ENCODE data around the gene ITGAE. TPM values are rescaled to one million over a fixed set of nuclear protein-coding genes. Genes with fewer than 3 reads are reported as not detected.
A peak's percentile ranks its signal among the peaks of the same experiment; 100 is the strongest.
"Not testable (repeated sequence)": the region's sequence is repeated elsewhere in the genome, so short reads cannot be mapped to it uniquely, and the experiment has no call there.

The ITGAE gene, protein sequence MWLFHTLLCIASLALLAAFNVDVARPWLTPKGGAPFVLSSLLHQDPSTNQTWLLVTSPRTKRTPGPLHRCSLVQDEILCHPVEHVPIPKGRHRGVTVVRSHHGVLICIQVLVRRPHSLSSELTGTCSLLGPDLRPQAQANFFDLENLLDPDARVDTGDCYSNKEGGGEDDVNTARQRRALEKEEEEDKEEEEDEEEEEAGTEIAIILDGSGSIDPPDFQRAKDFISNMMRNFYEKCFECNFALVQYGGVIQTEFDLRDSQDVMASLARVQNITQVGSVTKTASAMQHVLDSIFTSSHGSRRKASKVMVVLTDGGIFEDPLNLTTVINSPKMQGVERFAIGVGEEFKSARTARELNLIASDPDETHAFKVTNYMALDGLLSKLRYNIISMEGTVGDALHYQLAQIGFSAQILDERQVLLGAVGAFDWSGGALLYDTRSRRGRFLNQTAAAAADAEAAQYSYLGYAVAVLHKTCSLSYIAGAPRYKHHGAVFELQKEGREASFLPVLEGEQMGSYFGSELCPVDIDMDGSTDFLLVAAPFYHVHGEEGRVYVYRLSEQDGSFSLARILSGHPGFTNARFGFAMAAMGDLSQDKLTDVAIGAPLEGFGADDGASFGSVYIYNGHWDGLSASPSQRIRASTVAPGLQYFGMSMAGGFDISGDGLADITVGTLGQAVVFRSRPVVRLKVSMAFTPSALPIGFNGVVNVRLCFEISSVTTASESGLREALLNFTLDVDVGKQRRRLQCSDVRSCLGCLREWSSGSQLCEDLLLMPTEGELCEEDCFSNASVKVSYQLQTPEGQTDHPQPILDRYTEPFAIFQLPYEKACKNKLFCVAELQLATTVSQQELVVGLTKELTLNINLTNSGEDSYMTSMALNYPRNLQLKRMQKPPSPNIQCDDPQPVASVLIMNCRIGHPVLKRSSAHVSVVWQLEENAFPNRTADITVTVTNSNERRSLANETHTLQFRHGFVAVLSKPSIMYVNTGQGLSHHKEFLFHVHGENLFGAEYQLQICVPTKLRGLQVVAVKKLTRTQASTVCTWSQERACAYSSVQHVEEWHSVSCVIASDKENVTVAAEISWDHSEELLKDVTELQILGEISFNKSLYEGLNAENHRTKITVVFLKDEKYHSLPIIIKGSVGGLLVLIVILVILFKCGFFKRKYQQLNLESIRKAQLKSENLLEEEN
- 39.9 TPM for polyA plus RNA-seq (2013, experiment 1 of 2; ENCODE audit: insufficient read length)
- 21.4 TPM for polyA plus RNA-seq (2013, experiment 2 of 2; ENCODE audit: insufficient read length)

GRCh38 chr17:3800362-3801271, at the start of gene ITGAE:
Gene ITGAE, minus strand, starts transcription at chr17:3801188. Its CDS starts 44 bp downstream, at chr17:3801144.
- no peak for DNase-seq

DNA sequence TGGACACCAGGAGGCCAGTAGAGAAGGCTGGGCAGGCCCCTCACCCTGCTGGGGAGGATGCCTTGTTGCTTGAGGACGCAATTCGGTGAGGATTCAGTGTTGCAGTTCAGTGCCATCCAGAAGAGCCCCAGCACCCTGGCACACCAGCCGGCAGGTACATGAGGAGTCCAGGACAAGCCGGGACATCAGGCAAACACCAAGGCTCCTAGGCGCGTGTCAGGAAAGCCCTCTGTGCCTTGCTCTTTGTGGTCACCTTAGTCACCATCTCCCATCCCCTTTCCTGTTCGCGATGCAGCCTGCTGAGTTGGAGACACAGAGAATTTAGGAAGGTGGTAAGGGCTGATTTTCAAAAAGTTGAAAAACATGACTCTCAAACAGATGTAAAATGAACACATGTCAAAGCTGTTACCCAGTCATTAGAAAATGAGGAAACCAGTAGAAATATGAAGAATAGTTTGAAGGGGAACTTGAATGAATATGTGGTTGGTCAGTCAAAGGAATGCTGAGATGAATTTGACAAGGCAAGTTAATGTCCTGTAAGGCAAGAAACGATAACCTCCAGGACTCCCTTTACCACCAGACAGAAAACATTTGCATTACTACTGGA, 47.3 kb upstream of the ITGAE start:
- no peak for DNase-seq

DNA sequence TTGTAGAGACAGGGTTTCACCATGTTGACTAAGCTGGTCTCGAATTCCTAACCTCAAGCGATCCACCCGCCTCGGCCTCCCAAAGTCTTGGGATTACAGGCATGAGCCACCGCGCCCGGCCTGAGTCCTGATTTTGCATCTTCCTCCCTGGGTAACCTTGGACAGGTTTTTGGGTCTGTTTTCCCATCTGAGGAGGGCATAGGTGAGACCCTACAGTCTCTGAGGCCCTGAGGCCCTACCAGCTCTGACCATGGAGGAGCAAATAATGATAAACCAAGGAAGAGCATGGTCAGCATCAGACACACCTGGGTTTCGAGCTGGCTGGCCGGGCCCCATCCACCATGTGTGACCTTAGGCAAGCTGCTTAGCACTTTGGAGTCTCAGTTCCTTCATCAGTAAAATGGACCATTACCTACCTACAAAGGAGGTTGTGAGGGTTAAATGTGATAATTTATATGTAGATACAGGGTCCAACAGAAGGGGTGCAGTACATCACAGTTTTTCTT, 46.2 kb upstream of the ITGAE start:
- no peak for DNase-seq

DNA sequence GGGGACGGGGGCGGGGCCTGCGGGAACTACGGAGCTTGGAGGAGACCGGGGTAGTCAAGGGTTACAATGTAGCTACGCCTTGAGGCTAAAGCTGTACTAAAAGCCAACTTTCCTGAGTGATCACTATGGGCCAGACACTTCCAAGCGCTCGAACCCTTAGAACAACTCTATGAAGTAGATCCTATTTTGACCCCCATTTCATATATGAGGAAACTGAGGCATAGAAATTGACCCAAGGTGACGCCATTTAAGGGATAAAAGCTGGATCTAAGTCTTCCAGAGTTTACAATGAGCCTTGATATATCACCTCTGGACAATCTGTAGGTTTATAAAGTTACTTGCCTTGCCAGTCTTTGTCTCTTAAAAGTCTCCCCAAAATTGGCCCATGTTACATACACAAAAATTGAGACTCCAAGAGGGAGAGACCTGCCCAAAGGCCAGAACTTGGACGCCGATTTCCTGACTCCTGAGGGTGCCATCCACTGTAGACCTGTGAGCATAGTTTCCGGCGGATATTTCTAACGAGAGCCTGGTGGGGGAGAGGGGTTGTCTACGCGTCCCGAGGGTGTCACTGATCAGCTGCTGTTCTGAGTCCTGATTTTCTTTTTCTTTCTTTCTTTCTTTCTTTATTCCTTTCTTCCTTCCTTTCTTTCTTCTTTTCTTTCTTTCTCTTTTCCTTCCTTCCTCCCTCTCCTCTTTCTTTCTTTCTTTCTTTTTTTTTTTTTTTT, 45.6 kb upstream of the ITGAE start:
- no peak for DNase-seq

DNA sequence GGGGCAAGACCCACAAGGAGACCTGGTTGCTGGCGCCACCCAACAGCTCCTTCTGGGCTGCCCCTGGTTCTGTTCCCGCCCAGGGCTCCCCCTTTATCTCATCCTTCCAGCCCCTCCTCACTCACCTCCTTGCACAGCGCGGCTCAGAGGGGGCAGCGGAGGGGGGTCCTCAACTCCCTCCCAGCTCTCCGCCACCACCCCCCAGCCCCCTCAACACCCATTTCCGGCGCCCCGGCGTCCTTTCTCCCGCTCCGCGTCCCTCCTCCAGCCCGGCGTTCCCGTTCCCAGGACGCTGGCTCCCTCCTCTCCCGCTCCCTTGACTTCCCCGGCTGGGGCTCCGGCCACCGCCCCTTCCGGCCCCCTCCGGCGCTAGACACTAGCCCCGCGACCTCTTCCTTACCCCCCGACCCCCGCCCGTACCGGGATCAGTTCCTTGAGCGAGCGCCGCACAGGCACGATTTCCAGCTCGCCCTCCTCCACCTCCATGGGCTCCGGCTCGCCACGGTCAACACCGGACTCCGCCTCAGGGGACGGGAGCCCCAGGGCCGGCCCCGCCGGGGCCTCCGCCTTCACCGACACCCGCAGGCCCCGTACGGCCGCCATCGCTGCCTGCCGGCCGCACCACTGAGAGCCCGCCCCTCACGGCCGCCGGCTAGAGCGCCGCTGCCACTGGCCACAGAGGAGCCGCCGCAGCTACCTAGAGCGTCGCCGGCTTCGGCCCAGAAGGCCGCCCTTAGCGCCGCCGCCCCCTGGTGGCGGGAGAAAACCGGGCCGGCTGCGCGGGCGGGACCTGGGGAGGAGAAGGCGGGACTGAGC, 44.8 kb upstream of the ITGAE start, which contains the start of gene NCBP3:
Gene NCBP3 (minus strand): TSS at position 626 of the 816 bp plus-strand sequence. CDS start 23 bp downstream, at position 603.
- DNase-seq: peak; percentile 88

DNA sequence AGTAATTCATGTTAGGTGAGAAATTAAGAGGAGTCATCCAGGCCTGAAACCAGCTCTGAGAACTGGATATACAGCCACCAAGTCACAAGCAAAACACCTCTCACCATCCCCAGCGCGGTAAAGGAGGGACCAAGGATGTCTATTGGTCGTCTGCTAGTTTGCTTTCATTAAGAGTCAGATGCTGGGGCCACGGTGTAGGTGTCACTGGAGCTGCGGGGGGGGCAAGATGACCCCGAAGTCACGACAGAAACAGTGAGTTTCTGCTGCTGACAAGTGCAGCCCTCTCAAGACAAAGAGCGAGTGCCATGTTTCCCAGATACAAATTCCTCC, 44.3 kb upstream of the ITGAE start:
- no peak for DNase-seq

GRCh38 chr17:3844556-3844955, 43.6 kb upstream of the ITGAE start:
- not testable (repeated sequence) for DNase-seq

- DNase-seq: peak; percentile 19
Measured at GRCh38 chr17:3843935-3844516, 43.0 kb upstream of the ITGAE start.

GRCh38 chr17:3838206-3838605, 37.2 kb upstream of the ITGAE start:
- DNase-seq: no peak

DNA sequence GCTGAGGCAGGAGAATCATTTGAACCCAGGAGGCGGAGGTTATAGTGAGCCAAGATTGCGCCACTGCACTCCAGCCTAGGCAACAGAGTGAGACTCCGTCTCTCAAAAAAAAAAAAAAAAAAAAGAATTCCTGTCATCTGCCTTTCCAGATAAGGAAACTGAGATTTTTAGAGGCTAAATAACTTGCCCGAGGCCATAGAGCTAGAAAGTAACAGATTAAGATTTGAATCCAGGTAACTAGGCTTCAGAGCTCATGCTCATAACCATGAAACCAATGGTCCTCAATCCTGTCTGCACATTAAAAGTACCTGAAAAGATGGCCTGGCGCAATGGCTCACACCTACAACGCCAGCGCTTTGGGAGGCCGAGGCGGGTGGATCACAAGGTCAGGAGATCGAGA, 35.6 kb upstream of the ITGAE start:
- DNase-seq: no peak

- DNase-seq: no peak
Measured at GRCh38 chr17:3835410-3836229, 34.6 kb upstream of the ITGAE start.

DNA sequence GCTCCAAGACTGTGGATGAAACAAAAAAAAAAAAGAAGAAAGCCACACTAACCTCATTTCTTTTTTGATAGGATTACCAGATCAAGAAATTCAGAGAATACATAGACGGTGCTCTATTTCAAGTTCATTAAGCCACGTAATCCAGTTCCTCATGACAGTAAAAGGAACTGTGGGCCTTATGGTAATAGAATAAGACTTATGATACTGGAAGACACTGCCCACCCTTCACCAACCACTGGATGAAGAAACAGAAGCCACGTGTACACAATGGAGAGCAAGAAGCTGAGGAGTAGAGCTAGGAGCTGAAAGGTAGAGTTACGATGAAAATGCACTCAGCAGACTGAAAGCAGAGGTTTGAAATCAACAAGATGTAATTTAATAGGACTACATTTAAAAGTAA, 33.8 kb upstream of the ITGAE start:
- DNase-seq: no peak

DNA sequence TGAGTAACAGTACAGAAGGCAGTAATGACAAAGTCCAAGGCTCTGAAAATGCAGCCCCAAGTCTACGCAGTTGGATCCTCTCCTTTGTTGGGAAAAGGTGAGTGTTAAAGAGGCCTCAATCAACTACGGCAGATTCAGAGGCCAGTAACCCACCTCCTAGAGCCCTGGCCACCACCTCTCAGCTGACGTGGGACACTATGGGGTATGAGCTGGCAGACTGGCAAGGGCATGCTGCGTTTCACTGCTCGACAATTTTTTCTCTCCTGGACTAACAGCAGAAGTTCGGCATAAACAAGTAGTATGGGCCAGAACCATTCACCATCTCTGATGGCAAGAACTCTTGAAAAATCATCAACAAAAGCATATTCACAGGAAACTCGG, 27.9 kb upstream of the ITGAE start:
- DNase-seq: no peak

DNA sequence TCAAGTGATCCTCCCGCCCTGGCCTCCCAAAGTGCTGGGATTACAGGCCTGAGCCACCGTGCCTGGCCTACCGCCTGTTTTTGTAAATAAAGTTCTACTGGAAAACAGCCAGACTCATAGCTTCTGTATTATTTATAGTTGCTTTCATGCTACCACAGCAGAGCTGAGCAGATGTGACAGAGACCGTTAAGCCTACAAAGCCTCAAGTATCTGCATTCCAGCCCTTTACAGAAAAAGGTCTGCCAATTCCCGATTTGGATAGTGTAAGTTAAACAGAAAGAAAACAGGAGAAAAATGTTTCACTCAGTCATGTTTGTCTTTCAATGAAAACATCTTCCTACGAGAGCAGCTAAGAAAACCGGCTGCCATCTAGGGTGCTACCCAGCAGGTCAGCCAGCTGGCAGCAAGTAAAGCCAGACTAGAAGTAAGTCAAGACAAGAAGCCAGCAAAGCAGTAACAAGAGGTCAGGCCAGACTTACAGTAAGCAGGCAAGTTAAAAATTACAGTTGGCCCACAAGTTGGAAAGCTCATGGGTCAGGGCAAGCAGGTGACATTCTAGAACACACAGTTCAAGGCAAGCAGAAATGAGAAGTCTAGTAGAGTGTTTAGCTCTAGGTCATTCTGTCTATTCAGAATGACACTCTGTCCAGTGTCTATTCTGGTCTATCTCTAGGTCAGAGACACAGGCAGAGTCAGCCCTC, 27.3 kb upstream of the ITGAE start:
- DNase-seq: no peak

GRCh38 chr17:3827124-3827773, 26.3 kb upstream of the ITGAE start:
- peak; percentile 67 for DNase-seq

- DNase-seq: no peak
Measured at GRCh38 chr17:3826191-3826590, 25.2 kb upstream of the ITGAE start.

- DNase-seq: no peak
Measured at GRCh38 chr17:3821101-3821500, 20.1 kb upstream of the ITGAE start.

Data from fibroblast of skin of back (primary cell).